SKM-1 (cell line): ENCODE data around the gene NPIPB2.
"Not testable (repeated sequence)": the region's sequence is repeated elsewhere in the genome, so short reads cannot be mapped to it uniquely, and the experiment has no call there.

Experiments
- DNase-seq: peaks from one replicate; lab custom pipeline; 2025; ENCODE audit not compliant: unreplicated experiment; lab: John Stamatoyannopoulos, UW

The NPIPB2 gene

GRCh38 chr16:11941945-11942344 lies at the start of gene NPIPB2:
TSS of gene NPIPB2 (minus strand) at chr16:11942045. CDS start at chr16:11942045, 0 bp downstream.
- not testable (repeated sequence) for DNase-seq

GRCh38 chr16:11990702-11991390 lies 49.0 kb upstream of the NPIPB2 start:
- no peak for DNase-seq

GRCh38 chr16:11988258-11988978 lies 46.6 kb upstream of the NPIPB2 start:
- DNase-seq = no peak

- DNase-seq = no peak
Observed at GRCh38 chr16:11986521-11987057, 44.7 kb upstream of the NPIPB2 start.

- no peak for DNase-seq
Observed at GRCh38 chr16:11985250-11985649, 43.4 kb upstream of the NPIPB2 start.

GRCh38 chr16:11980136-11980844 lies 38.4 kb upstream of the NPIPB2 start:
- no peak for DNase-seq

GRCh38 chr16:11979013-11979672 lies 37.3 kb upstream of the NPIPB2 start:
- no peak for DNase-seq

GRCh38 chr16:11978080-11978479 lies 36.2 kb upstream of the NPIPB2 start:
- DNase-seq = no peak

- DNase-seq = no peak
Observed at GRCh38 chr16:11977376-11978041, 35.7 kb upstream of the NPIPB2 start.

GRCh38 chr16:11976850-11977375 lies 35.1 kb upstream of the NPIPB2 start:
- DNase-seq = no peak

GRCh38 chr16:11973070-11973469 lies 31.2 kb upstream of the NPIPB2 start:
- no peak for DNase-seq

GRCh38 chr16:11972128-11972527 lies 30.3 kb upstream of the NPIPB2 start:
- no peak for DNase-seq

GRCh38 chr16:11970292-11970691 lies 28.4 kb upstream of the NPIPB2 start:
- DNase-seq = not testable (repeated sequence)

- DNase-seq = peak; percentile 26
Observed at GRCh38 chr16:11968577-11968976, 26.7 kb upstream of the NPIPB2 start.

- no peak for DNase-seq
Observed at GRCh38 chr16:11967195-11967911, 25.5 kb upstream of the NPIPB2 start.

GRCh38 chr16:11966173-11966572 lies 24.3 kb upstream of the NPIPB2 start:
- no peak for DNase-seq

- DNase-seq = no peak
Observed at GRCh38 chr16:11964761-11965551, 23.1 kb upstream of the NPIPB2 start, which contains the start of gene TNFRSF17. TSS of gene TNFRSF17 (plus strand) at chr16:11965210. CDS start at chr16:11965325, 115 bp downstream.

- DNase-seq = no peak
Observed at GRCh38 chr16:11963706-11964105, 21.9 kb upstream of the NPIPB2 start.

- not testable (repeated sequence) for DNase-seq
Observed at GRCh38 chr16:11962978-11963377, 21.1 kb upstream of the NPIPB2 start.
